Right lobe of liver (tissue), 6 donors: ENCODE results near the gene PDGFA. TPM values are rescaled to one million over a fixed set of nuclear protein-coding genes. Genes with fewer than 3 reads are reported as not detected.

Experiments used
- ATAC-seq, 4 donors: fragments of 200-7000 bp; cut with Tn5 transposase; one replicate each; pipeline ENCODE4 v1.9.1; 2020; ENCODE audit warnings: mild to moderate bottlenecking in 4 of 4, moderate library complexity in 4 of 4
- DNase-seq, 3 donors: peaks; one replicate each; pipeline ENCODE4 v3.0.0-alpha.2; 2020
- H3K27ac ChIP-seq, 3 donors: fragments of 200-600 bp; one replicate each; pipeline ENCODE4 v1.8.0; 2022
- H3K27me3 ChIP-seq, 2 donors: fragments of 200-600 bp; one replicate each; pipeline ENCODE4 v1.8.0; 2022
- H3K36me3 ChIP-seq, 4 donors: fragments of 200-600 bp; sonication (generic) in 1 of 4; one replicate each; pipeline versions ENCODE4 v1.5.1 to v1.8.0; 2017 to 2022; ENCODE audit warnings: control low read depth in 1 of 4
- H3K4me1 ChIP-seq, 4 donors: fragments of 200-600 bp; sonication (generic) in 1 of 4; one replicate each; pipeline versions ENCODE4 v1.5.1 to v1.8.0; 2017 to 2022; ENCODE audit warnings: control low read depth in 1 of 4
- H3K4me3 ChIP-seq, 3 donors: fragments of 200-600 bp; one replicate each; pipeline ENCODE4 v1.8.0; 2022
- H3K9me3 ChIP-seq, 4 donors: fragments of 200-600 bp; sonication (generic) in 1 of 4; one replicate each; pipeline versions ENCODE4 v1.5.1 to v1.8.0; 2017 to 2022; ENCODE audit warnings: control low read depth in 1 of 4
- POLR2A ChIP-seq: fragments of 450-650 bp; IDR thresholded peaks from one replicate; pipeline ENCODE4 v1.6.1; 2017; ENCODE audit warnings: antibody characterized with exemption, mild to moderate bottlenecking
- WGBS: methylation state at CpG from one replicate; pipeline ENCODE4 v1.1.6; 2018; ENCODE audit warnings: low coverage, low lambda C conversion rate; ENCODE audit not compliant: insufficient coverage; ENCODE audit errors: missing lambda C conversion rate; 5-methylcytosine and 5-hydroxymethylcytosine counted together
- intact Hi-C, 2 donors: fragments of 100-400 bp; cut with DNase I; formaldehyde crosslinking; loops; one replicate each; pipeline versions ENCODE4 v1.11.2 to v1.14.1; 2022
- total RNA-seq, 6 experiments: library from RNA; depleted of rRNA in 2 of 6; stranded (reverse); fragments of >200 nt in 2 of 6; fragmentation: NEBNext Ultra II Directional in 3 of 6; extraction: Animal tissue kit (Norgen Biotek cat#: 25700) in 3 of 6; gene quantifications; one replicate each; pipeline versions ENCODE4 v1.1.0 to v1.2.4, GENCODE V29; 2016 to 2023
- TF ChIP-seq, protein P1 (sequence below), 4 donors: fragments of 200-600 bp in 3 of 4; fragments of 450-650 bp in 1 of 4; IDR thresholded peaks; one replicate each; pipeline versions ENCODE4 v1.5.1 to v1.8.0; 2016 to 2022; ENCODE audit warnings: antibody characterized with exemption in 4 of 4, mild to moderate bottlenecking in 2 of 4
- donor health status: DM: no; HTN: yes; CAD: no.
- donor health status: DM: no; HTN: no; CAD: no.
- donor health status: DM: no; HTN: no; CAD: no.
- donor health status: DM: no; HTN: yes; CAD: no.
- donor health status: DM: no; HTN: yes; CAD: no.

Gene PDGFA
- total RNA-seq, 6 experiments from 2014 or later, result 2.3 to 20.9 (median 8.4) TPM

DNA sequence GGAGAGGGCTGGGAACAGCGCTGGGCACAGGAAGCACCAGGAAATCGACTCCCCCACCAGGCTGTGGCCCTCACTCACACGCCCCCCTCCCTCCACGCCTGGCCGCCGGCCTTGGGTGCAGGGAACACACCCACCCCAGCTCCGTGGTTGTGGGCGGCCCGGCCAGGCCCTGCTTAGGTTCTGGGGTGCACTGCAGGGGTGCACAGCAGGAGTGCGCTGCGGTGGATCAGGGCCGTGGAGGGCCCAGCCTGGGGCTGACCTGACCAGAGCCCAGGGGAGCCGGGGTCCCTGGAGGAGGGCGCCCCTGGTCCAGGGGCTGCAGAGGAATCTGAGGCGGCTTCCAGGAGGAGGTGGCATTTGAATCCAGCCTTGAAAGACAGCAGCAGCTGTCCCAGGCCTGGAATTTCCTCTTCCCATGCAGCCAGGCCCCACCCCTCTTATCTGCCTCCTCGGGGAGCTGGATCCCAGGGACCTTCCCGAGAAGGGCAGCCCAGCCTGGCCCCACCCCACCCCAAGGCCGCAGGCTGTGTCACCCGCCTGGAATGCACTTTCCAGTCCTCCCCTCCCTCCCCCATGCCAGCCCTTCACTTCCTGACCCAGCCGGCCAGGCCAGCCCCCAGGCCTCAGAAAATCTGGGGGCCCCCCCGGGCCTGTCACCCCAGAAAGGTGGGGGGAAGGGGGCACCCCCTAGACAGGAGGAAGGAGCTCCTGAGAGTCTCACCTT, 18.4 kb upstream of the PDGFA start:
- no peak overlapping the region for H3K27ac ChIP-seq
- no peaks in the 10 kb centered on the region for H3K9me3 ChIP-seq
- DNase-seq (no peak), ATAC-seq (peak; percentile 22 to 67 (median 40))
- no peak overlapping the region for H3K4me3 ChIP-seq
- no peaks in the 10 kb centered on the region for H3K27me3 ChIP-seq
- no peak for TF ChIP-seq POLR2A
- TF ChIP-seq, protein P1, sequence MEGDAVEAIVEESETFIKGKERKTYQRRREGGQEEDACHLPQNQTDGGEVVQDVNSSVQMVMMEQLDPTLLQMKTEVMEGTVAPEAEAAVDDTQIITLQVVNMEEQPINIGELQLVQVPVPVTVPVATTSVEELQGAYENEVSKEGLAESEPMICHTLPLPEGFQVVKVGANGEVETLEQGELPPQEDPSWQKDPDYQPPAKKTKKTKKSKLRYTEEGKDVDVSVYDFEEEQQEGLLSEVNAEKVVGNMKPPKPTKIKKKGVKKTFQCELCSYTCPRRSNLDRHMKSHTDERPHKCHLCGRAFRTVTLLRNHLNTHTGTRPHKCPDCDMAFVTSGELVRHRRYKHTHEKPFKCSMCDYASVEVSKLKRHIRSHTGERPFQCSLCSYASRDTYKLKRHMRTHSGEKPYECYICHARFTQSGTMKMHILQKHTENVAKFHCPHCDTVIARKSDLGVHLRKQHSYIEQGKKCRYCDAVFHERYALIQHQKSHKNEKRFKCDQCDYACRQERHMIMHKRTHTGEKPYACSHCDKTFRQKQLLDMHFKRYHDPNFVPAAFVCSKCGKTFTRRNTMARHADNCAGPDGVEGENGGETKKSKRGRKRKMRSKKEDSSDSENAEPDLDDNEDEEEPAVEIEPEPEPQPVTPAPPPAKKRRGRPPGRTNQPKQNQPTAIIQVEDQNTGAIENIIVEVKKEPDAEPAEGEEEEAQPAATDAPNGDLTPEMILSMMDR (IDR thresholded peaks at IDR 0.05), result no peak
- intact Hi-C loops, result no loop called here
- H3K36me3 ChIP-seq, result no peaks in the 10 kb centered on the region
- H3K4me1 ChIP-seq, result no peaks in the 10 kb centered on the region
- WGBS, result no CpG with 5 or more reads among the region's 21 CpGs

DNA sequence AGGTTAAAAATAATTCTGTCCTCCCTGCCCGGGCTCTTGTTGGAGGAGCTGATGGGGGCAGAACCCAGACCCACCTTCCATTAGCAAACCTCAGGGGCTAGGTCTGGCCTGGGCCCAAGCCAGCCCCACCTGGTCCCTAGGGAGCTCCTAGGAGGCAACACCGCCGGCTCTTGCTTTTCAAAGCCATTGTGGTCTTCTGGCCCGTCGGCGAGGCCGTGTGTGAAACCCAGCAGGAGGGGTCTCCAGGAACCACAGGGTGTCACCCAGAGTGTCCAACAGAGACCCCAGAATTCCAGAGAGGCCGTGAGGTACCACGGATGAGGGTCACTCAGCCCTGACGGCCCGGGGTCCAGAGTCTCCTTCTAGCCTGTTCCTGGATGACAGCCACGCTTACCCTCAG, 16.6 kb upstream of the PDGFA start:
- no peak for DNase-seq
- H3K27me3 ChIP-seq, result no peaks in the 10 kb centered on the region
- no peaks in the 10 kb centered on the region for H3K36me3 ChIP-seq
- intact Hi-C loops, result no loop called here
- H3K4me1 ChIP-seq, result no peaks in the 10 kb centered on the region
- no peak overlapping the region for H3K4me3 ChIP-seq
- 81% methylated on average over 8 of the region's 12 CpGs for WGBS
- no peak for ATAC-seq
- H3K27ac ChIP-seq, result no peak overlapping the region
- no peaks in the 10 kb centered on the region for H3K9me3 ChIP-seq
- no peak for TF ChIP-seq POLR2A
- TF ChIP-seq, protein P1 (IDR thresholded peaks at IDR 0.05), result no peak

DNA sequence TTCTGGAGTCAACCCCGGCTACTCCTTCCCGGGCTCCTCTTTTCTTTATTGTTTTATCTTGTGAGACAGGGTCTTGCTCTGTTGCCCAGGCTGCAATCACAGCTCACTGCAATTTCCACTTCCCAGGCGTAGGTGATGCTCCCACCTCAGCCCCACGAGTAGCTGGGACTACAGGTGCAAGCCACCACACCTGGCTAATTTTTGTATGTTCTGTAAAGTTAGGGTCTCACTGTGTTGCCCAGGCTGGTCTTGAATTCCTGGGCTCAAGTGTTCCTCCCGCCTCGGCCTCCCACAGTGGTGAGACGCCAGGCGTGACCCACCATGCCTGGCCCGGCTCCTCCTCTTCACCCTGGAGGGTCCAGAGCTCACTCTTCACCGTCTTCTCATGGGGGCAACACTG, 15.3 kb upstream of the PDGFA start:
- Histone ChIP-seq H3K9me3 (no peaks in the 10 kb centered on the region), H3K4me3 (no peak overlapping the region), H3K36me3 (no peaks in the 10 kb centered on the region), H3K4me1 (no peaks in the 10 kb centered on the region), H3K27me3 (no peaks in the 10 kb centered on the region), H3K27ac (no peak overlapping the region)
- DNase-seq, result no peak
- no peak for ATAC-seq
- intact Hi-C loops, result no loop called here
- TF ChIP-seq, protein P1 (IDR thresholded peaks at IDR 0.05), result no peak
- TF ChIP-seq POLR2A, result no peak
- 93% methylated on average over 5 of the region's 10 CpGs for WGBS

DNA sequence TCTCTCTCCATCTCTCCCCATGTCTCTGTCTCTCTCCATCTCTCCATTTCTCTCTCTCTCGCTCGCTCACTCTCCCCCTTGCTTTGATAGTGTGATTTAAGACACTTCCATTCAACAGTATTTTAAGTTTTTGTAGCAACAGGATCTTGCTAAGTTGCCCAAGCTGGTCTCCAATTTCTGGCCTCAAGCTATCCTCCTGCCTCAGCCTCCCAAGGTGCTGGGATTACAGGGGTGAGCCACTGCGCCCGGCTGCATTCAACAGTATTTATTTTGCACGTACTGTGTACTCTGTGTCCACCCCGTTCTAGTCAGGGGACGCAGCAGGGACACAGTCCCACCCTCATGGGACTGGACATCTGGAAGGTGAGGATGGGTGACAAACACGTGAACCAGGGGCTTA, 14.4 kb upstream of the PDGFA start:
- no peak overlapping the region for H3K27ac ChIP-seq
- H3K4me3 ChIP-seq, result no peak overlapping the region
- DNase-seq (no peak), ATAC-seq (no peak)
- TF ChIP-seq, protein P1 (IDR thresholded peaks at IDR 0.05), result no peak
- no peak for TF ChIP-seq POLR2A
- H3K27me3 ChIP-seq, result no peaks in the 10 kb centered on the region
- H3K4me1 ChIP-seq, result no peaks in the 10 kb centered on the region
- intact Hi-C loops, result no loop called here
- no peaks in the 10 kb centered on the region for H3K36me3 ChIP-seq
- no peaks in the 10 kb centered on the region for H3K9me3 ChIP-seq
- 85% methylated on average over 8 of the region's 8 CpGs for WGBS
